Epithelial cell of esophagus (primary cell): ENCODE results near the gene SHISA7.
A peak's percentile ranks its signal among the peaks of the same experiment; 100 is the strongest.

ENCODE experiments used
- DNase-seq: peaks from one replicate; pipeline ENCODE4 v3.0.0; 2010; ENCODE audit warnings: low read depth
- H3K4me3 ChIP-seq: 2 replicates; pipeline ENCODE4 v1.5.1; 2011; ENCODE audit warnings: mild to moderate bottlenecking, low read length, control low read depth
- CTCF ChIP-seq: IDR thresholded peaks from 2 replicates; pipeline ENCODE4 v1.5.1; 2011; ENCODE audit warnings: low read depth, mild to moderate bottlenecking, low read length, control low read depth, inconsistent platforms; ENCODE audit not compliant: insufficient read depth; ENCODE audit errors: missing control alignments

SHISA7 gene

GRCh38 chr19:55484593-55485438 lies 41.7 kb upstream of the SHISA7 start, which contains the start of gene NAT14:
Gene NAT14 (plus strand): TSS chr19:55485188. CDS start chr19:55485709, 521 bp downstream.
- TF ChIP-seq CTCF: no peak
- peak; percentile 37 for DNase-seq
- H3K4me3 ChIP-seq: peak within 1 kb of the TSS; percentile 69

- no peak for TF ChIP-seq CTCF
- DNase-seq: no peak
- H3K4me3 ChIP-seq: peak overlapping the region; percentile 69
Measured at GRCh38 chr19:55483706-55484592, 40.8 kb upstream of the SHISA7 start.

- TF ChIP-seq CTCF: no peak
- H3K4me3 ChIP-seq: no peak overlapping the region
- DNase-seq: no peak
Measured at GRCh38 chr19:55482967-55483705, 40.0 kb upstream of the SHISA7 start.

- no peak overlapping the region for H3K4me3 ChIP-seq
- no peak for TF ChIP-seq CTCF
- no peak for DNase-seq
Measured at GRCh38 chr19:55482156-55482961, 39.3 kb upstream of the SHISA7 start.

- no peak for DNase-seq
- H3K4me3 ChIP-seq: no peak overlapping the region
- TF ChIP-seq CTCF: no peak
Measured at GRCh38 chr19:55481794-55482155, 38.7 kb upstream of the SHISA7 start.
